BE2C (cell line): ENCODE data around the gene RUSF1.

Experiments used
- DNase-seq: peaks from one replicate; pipeline ENCODE4 v3.0.0-alpha.2; 2020
- H3K27me3 ChIP-seq: fragments of 250-450 bp; sonication (Bioruptor Pico); 2 replicates; pipeline ENCODE4 v1.5.1; 2020; ENCODE audit warnings: mild to moderate bottlenecking
- H3K36me3 ChIP-seq: fragments of 250-450 bp; sonication (Bioruptor Pico); 2 replicates; pipeline ENCODE4 v1.5.1; 2020; ENCODE audit warnings: mild to moderate bottlenecking
- H3K4me1 ChIP-seq: fragments of 250-450 bp; sonication (Bioruptor Pico); 2 replicates; pipeline ENCODE4 v1.5.1; 2020
- H3K4me3 ChIP-seq: 2 replicates; pipeline ENCODE4 v1.5.1; 2011; ENCODE audit warnings: low read depth, low read length
- H3K9me3 ChIP-seq: fragments of 250-450 bp; sonication (Bioruptor Pico); 2 replicates; pipeline ENCODE4 v1.5.1; 2020
- TF ChIP-seq, protein P1 (sequence below): IDR thresholded peaks from 2 replicates; pipeline ENCODE4 v1.5.1; 2012; ENCODE audit warnings: mild to moderate bottlenecking, low read depth, low read length

The RUSF1 gene

DNA sequence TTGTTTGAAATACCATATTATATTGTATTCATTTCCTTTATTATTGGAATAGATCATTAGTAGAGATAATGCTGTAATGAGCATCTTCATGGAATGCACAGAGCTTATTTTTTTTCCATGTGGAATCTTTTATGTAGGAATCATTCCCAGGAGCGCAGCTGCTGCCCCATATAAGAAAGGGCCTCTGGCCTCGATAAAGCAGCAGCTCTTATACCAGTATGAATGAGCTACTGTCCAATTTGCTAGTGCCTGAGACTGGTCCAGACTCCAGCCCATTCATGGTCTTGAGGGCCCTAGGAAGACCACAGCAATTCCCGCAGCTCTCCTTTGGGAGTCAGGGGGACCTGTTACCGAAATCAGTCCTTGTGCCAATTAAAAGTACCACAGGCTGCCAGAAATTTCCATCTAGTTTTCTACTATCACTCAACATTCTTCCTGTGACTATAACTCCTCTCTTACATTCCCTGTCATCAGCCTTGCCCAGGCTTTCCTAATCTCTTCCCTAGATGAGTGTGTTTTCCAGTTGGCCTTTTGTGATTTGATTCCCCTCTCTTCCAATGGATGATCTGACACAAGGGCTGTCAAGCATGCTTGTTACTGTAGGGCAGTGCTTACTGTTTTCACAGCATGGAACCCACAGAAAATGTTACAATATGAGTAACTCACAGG is 67.5 kb downstream of the RUSF1 start:
- Histone ChIP-seq H3K4me3 (no peak overlapping the region), H3K9me3 (no peaks in the 10 kb centered on the region), H3K27me3 (no peaks in the 10 kb centered on the region), H3K36me3 (no peaks in the 10 kb centered on the region), H3K4me1 (no peaks in the 10 kb centered on the region)
- TF ChIP-seq, protein P1, sequence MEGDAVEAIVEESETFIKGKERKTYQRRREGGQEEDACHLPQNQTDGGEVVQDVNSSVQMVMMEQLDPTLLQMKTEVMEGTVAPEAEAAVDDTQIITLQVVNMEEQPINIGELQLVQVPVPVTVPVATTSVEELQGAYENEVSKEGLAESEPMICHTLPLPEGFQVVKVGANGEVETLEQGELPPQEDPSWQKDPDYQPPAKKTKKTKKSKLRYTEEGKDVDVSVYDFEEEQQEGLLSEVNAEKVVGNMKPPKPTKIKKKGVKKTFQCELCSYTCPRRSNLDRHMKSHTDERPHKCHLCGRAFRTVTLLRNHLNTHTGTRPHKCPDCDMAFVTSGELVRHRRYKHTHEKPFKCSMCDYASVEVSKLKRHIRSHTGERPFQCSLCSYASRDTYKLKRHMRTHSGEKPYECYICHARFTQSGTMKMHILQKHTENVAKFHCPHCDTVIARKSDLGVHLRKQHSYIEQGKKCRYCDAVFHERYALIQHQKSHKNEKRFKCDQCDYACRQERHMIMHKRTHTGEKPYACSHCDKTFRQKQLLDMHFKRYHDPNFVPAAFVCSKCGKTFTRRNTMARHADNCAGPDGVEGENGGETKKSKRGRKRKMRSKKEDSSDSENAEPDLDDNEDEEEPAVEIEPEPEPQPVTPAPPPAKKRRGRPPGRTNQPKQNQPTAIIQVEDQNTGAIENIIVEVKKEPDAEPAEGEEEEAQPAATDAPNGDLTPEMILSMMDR: no peak
- no peak for DNase-seq

DNA sequence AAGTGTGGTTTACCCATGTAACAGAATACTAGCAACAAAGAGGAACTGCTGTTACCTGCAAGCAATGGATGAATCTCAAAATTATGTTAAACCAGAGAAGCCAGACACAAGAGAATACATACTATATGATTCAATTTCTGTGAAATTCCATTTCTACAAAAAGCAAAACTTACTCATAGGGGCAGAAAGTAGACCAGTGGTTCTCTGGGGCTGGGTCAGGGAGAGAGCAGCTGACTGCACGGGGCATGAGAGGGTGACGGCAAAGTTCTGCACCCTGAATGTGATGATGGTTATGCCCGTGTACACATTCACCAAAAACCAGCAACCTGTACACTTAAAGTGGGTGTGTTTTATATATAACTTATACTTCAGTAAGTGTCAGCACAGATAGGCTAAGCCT is 68.7 kb downstream of the RUSF1 start:
- TF ChIP-seq, protein P1: no peak
- H3K4me1 ChIP-seq: no peaks in the 10 kb centered on the region
- DNase-seq: no peak
- no peaks in the 10 kb centered on the region for H3K27me3 ChIP-seq
- no peaks in the 10 kb centered on the region for H3K9me3 ChIP-seq
- no peaks in the 10 kb centered on the region for H3K36me3 ChIP-seq
- H3K4me3 ChIP-seq: no peak overlapping the region
